Measurements from ENCODE around the gene DRD4.

DRD4 gene

DNA sequence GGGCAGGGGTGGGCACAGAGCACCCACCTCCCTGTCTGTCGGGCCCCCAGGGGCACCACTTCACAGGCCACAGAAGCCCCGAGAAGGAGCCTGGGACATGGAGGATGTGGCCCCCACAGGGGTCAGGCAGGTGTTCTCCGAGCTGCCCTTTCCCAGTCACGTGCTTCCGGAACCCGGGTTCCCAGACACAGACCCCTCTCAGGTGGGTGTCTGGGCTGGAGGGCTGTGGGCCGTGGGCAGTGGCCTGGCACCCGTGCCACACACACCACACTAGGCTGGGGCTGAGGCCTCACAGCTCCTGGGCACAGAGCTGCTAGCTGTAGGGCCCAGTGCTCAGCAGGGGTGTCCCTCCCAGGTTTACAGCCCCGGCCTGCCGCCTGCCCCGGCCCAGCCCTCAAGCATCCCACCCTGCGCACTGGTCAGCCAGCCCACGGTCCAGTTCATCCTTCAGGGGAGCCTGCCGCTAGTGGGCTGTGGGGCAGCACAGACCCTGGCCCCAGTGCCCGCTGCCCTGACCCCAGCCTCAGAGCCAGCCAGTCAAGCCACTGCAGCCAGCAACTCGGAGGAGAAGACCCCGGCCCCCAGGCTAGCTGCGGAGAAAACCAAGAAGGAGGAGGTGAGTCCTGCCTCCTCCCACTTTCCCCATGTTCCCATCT, 26.8 kb upstream of the DRD4 start:
- no peak for DNase-seq (ENCODE audit: low spot score)

DNA sequence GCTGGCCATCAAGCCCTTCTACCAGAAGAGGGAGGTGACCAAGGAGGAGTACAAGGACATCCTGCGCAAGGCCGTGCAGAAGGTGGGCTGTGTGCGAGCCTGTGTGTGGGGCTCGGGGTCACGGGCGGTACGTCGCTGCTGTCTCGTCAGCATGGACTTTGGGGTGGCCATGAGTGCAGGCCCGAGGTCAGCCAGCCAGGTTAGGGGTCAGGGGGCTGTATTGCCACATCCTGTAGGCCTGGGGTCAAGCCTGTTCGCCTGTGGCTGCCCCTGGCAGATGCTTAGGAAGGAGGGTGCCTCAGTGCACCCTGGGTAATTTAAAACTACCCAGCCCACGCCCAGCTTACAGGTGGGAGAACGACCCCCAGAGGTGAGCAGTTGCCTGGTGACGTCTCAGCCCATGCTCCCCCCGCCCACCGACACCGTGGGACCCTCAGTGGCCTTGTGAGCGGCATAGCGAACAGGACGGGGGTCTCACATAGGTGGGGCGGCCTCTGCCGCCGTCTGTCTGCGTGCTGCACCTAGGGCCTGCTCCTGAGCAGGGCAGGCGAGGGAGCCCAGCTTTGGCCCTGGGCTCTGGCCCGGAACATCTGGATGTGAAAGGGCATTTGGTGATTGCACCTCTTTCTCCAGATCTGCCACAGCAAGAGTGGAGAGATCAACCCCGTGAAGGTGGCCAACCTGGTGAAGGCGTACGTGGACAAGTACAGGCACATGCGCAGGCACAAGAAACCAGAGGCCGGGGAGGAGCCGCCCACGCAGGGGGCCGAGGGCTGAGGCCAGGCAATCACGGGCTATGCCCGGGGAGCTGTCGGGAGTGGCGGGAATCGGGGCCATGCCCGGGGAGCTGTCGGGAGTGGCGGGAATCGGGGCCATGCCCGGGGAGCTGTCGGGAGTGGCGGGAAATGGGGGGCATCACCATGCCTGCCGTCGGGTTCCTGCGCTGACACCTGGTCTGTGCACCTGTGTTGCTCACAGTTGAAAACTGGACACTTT, 25.8 kb upstream of the DRD4 start:
- no peak for DNase-seq (ENCODE audit: low spot score)

DNA sequence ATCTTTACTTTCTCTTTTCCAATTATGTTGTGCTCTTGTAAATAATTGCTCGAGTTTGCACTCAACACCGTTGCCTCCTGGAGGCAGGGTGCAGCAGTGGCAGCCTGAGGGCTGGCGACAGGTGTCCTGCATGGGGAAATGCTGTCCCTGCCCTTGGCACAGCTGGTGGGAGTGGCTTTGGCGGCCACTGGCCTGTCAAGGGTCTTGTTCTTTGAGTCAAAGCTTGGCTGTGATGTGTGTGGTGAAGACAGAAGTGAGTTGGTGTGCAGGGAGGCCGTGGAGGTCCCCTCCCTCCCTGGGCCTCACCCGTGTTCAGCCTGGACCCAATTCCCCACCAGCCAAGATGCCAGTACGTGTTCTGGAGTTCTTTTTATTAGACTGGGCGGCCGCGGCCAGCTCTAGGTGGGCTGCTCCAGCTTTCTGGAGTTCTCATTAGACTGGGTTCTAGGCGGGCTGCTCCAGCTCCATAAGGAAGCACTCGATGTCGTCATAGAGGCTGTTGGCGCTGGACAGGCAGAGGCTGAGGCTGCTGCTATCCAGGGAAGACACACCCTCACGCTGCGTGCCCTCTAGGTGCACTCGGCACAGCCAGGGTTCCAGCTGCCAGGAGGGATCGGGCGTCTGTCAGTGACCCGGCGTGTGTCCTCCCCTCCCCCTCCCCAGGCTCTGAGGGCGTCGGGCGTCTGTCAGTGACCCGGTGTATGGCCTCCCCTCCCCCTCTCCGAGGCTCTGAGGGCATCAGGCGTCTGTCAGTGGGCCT, 24.7 kb upstream of the DRD4 start:
- no peak for DNase-seq (ENCODE audit: low spot score)

DNA sequence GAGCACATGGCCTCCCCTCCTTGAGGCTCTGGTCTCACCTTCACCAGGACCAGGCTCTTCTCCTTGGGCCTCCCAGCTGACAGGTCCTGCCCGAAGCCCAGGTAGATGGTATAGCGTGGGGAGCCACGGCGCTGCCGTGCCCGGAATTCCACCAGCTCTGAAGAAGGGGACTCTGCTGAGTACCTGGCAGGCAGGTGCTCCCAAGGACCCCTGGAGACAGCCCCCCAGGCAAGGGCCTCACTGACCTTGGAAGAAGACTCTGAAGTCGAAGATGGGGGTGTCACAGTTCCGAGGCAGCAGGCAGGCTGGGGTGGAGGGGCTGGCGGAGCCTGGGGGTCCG, 24.1 kb upstream of the DRD4 start:
- DNase-seq (ENCODE audit: low spot score), result no peak

DNA sequence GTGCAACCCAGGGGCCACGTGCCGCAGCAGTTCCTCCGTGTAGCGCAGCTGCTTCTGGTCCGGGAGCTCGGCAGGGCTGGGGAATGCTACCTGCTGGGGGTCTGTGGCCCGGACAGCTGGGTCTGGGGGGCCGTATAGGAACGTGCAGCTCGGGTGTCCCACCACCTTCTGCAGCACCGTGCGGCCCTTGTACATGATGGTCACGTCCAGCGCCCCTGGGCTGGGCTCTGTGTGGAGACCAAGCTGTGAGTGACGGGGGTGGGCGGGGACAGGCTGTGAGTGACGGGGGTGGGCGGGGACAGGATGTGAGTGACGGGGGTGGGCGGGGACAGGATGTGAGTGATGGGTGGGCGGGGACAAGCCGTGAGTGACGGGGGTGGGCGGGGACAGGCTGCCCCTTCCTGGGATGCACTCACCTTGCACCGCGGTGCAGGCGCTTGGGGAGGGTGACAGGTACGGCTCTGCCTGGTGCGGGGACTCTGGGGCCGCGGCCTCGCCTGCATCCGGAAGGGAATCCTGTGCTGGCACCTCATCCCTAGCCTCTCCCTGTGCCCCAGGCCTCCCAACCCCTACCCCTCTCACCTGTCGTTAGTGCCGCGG, 23.6 kb upstream of the DRD4 start:
- DNase-seq (ENCODE audit: low spot score), result peak; percentile 84

DNA sequence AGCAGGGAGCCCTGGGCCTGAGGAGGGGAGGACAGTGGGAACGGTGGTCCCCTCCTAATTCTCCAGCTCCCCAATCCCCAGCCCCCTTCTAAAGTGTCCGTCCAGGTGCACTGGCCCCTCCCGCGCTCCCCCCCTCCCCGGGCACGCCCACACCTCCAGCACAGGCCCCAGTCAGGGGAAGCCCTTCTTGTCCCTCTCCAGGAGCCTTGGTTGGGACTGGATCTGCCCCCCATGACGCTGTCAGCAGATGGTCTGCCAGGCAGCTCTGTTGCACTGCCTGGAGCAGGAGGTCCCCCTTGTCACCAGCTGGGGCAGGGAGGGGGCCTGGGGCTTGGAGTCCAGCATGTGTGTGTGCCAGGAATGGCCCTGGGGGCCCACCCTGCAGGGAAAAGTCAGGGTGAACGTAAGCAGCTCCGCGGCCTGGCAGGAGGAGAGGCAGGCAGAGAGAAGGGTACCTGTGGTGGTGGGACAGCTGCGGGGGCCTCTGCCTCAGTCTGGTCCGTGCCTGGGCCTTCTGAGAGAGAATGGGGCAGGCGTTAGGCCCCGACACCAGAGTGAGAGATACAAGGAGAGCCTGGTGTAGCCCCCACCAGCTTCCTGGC, 22.9 kb upstream of the DRD4 start:
- DNase-seq (ENCODE audit: low spot score), result no peak

DNA sequence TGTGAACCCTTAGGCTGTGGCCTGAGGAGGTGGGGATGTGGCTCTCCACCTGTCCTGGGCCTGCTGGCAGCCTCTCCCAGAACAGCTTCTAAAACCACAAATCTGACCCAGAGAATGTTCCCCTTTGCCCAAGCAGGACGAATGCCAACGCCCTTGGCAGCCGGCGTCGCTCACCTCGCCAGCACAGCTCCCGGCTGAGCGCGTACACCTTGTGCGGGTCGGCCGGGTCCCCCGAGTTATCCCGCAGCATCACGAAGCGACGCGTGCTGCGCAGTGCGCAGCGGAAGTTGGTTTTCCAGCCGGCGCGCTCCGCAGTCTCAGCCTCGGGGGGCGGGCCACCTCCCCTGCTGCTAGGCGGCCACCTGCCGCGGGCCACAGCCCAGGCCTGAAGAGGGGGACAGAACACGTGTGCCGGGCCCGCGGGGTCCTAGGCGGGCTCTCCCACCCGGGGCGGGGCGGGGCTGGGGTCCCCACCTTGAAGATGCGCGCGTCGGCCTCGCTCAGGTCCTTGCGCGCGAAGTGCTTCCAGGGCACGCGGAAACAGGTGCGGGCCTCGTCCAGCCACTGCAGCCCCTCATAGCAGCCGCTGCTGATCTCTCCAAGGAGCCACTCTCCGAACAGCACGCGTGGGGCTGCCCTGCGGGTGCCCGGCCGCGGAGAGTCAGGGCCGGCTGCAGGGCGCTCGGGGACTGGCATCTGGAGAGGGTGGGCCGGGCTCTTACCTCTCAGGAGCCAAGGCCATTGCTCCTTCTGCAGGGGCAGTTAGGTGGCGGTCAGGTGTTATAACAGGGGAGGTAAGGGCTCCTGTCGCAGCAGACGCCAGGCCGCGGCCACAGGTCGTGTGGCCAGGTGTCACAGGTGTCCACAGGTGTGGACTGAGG, 22.2 kb upstream of the DRD4 start:
- DNase-seq (ENCODE audit: low spot score), result no peak

DNA sequence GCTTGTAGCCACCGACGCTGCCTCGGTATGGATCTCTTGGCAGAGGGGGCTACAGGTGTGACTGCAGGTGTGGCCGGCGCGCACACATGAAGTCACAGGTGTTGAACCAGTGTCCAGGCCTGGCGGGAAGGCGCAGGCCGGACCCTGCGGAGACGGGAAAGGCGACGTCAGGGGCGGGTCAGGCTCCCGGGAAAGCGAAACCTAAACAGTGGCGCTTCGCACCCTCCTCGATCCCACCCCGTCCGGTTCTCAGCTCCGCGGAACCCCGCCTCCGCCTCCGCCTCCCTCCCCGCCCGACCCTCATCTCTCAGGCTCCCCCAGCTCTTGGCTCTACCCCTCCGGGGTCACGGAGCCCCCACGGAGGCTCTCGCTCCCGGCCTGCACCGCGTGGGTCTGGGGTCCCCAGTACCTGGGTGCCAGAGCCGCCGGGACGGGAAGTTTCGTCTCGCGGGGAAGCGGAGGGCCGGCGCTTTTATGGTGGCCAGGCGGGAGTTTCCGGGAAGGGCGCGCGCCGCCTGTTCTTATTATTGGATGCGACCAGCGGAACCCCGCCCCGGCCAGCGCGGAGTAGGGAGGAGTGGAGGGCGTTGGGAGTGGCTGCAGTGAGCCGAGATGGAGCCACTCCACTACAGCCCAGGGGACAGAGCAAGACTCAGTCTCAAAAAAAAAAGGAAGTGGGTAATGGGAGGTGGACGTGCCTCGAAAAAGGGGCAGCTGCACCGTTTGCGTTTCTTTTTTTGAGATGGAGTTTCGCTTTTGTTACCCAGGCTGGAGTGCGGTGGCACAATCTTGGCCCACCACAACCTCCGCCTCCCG, 21.4 kb upstream of the DRD4 start, which contains the start of gene IRF7:
Gene IRF7 (minus strand): TSS at position 447 of the 816 bp plus-strand sequence. CDS start 586 bp downstream, outside the sequence.
- peak; percentile 94 for DNase-seq (ENCODE audit: low spot score)

DNA sequence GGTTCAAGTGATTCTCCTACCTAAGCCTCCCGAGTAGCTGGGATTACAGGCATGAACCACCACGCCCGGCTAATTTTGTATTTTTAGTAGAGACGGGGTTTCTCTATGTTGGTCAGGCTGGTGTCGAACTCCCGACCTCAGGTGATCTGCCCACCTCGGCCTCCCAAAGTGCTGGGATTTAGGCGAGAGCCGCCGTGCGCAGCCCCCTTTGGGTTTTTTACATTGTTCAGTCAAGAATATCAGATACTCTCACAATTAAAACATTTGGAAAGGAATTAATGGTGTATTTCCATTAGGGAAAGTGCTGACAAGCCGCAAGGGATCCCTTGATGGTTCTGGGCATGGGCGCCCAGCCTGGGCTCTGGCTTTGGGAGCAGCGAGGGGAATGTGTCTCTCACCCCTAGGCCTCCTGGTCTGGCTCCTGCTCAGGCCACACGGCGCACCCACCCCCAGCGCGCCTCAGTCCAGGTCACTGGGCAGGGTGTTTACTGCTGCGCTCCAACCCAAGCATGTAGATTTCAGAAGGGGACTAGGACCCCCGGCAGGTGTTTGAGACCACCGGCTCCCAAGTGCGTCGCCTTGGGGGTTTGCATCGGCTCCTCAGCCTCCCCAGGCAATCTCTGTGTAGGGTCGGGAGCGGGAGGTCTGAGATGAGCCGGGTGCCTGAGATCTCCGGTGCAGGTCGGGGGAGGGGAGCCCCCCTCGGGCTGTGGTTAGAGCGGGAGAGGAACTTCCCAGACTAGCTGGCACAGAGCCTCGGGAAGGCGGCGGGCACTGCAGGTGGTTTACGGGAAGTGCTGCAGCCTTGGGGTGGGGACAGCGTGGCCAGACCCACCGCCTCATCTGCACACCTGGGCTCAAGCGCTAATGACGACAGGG, 20.5 kb upstream of the DRD4 start:
- DNase-seq (ENCODE audit: low spot score), result no peak

DNA sequence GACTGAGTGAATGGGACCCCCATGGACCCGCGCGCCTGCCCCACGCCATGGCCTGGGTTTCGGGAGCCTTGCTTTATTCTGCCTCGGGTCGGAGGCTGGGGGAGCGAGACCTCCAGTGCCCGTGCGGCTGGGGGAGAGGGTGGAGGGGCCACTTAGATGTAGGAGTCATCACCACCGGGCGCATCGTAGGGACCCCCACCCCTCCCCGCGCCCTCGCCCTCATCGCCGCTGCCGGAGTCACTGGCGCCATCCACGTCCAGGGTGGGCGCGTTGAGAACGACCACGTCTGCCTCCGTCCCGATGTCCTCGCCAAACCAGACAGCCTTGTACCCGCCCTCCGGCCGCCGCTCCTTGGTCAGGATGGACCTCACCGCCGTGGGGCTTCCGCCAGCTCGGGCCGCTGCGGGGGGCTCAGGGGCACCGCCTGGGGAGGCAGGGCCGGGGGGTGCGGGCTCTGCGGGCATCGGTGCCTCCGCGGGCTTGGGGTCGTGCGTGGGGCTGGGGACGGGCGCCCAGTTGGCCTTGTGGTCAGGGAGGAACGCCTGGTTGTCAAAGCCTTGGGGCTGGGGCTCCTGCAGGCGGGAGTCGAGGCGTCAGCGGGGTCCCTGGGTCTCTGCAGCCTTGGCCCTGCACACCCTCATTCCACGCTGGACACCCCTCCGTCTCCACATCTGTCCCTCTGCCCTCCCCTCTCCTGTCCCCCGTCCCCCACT, 19.7 kb upstream of the DRD4 start:
- DNase-seq (ENCODE audit: low spot score), result no peak

DNA sequence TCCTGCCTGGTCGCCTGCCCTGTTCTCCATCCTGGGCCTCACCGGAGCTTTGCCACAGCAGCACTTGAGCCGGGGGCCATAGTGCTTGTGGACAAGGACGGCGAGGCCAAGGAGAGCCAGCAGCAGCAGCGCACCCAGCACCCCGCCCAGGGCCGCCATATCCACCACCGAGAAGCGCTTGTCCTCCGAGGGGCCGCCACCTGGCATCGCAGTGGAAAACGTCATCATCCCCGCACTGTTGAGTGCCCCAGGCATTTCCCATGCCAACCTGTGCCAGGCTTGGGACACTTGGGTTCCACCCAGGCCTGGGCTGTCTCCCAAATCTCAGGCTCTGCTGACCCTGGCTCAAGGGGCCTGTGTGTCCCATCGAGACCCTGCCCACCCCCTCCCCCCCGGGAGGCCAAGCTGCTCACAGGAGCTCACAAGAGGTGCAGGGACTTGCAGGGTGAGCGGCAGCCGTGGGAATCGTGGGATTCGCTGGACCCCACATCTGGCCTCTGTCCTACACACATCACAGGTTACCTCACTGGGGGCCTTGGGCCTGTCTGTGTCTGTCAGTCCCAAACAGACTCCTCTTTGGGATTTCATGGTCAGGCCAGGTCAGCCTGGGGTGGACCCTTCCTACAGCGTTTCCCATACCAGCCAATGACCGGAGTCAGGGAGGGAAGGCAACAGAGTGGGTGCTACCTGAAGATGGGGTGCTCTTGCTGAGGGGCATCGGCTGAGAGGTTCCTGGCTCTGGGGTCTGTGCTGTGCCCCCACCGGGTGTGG, 19.0 kb upstream of the DRD4 start:
- DNase-seq (ENCODE audit: low spot score), result no peak

DNA sequence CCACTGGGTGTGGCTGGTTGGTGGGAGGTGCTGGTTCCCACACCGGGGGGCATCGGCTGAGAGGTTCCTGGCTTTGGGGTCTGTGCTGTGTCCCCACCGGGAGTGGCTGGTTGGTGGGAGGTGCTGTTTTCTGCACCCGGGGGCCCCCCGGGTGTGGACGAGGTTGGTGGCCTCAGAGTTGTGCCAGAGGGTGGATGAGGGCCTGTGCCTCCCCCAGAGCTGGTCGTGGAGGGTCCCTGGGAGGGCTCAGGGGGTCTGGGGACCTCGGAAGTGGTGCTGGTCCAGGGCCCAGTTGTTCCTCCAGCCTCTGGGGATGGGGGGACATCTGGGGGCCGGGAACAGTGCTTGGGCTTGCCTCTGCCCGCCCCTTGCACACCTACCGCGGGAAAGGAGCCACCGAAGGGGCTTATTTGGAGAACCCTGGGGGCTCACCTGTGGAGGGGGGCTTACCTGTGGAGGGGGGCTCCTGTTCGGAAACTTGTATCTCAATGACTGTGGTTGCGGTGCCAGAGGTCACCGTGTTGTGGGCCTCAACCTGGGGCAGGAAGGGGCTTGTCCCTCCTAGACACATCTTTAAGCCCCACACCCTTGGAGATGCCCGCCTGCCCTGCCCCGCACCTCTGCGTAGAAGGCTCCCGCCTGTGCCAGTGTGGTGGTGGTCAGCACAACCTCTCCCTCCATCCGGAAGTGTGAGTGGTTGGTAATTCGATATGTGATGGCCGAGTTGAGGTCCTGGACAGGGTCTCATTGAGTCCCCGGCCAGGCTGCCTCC, 18.0 kb upstream of the DRD4 start:
- DNase-seq (ENCODE audit: low spot score), result no peak

DNA sequence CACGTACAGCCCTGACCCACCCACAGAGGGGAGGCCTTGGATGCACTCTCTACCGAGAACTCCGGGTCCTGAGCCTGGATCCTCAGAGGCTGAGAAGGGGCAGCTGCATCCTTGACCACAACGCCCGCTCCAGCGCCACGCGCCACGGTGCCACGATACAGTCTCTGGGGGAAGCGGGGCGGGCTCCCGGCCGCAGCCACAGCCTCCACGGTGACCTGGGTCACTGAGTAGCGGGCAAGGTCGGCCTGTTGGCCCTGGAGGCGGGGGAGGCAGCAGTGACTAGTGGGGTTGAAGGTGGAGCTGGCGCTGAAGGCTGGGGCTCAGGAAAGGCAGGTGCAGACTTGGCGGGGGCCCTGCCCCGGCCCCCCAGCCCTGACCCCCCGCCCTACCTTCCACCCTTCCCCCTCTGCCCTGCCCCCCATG, 17.4 kb upstream of the DRD4 start:
- DNase-seq (ENCODE audit: low spot score), result no peak

DNA sequence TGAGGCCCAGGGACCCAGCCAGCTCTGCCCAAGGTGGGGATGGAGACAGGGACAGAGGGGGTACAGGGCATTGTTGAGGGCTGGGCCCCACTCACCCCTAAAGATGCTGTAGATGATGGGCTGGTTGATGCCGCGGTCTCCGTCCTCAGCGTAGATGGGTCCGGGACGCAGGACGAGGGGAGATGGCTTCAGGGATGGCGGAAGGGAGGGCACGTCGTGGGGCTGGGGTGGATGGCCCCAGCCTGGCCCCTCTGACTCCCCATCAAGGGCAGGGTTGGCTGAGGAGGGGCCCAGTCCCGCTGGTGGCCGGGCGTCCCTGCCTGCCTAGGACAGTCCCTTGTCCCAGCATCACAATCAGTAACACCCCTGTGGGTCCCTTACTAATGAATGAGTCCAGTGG, 16.9 kb upstream of the DRD4 start:
- no peak for DNase-seq (ENCODE audit: low spot score)

DNA sequence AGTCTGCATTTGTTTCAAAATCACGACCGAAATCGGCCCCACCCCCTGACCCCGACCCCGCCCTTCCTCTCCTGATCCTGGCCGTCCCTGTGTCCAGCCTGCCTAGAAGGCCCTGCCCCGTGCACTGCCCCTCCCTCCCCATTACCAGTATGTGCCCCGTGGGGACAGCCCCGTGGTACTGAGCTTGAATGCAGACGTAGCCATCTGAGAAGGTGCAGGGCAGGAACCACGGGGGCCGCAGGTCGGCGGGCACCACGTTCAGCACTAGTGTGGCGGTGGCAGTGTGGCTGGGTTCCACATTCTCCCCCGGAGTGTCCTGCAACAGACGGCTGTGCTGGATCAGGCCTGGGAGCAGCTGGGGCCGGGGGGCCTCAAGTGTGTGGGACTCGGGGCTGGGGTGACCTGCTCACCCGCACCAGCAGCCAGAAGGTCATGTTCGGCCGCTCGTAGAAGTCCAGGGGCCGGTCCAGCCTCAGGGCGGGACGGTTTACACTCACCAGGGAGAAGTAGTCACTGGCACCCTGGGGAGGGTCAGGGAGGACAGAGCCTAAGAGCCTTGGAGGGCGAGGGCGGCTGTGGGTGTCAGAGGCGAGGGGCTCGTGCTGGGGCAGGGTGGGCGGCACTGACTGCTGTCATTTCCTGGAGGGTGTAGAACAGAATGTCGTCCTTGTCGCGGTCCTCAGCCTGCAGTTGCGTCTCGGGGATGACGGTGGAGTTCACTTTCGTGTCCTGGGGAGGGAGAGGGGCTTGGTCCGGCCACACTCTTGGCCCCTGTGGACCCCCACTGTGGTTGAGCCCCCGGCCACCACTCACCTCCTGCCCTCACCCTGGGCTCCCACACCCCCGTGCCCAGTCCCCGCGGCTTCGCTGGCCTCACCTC, 15.9 kb upstream of the DRD4 start:
- DNase-seq (ENCODE audit: low spot score), result no peak

DNA sequence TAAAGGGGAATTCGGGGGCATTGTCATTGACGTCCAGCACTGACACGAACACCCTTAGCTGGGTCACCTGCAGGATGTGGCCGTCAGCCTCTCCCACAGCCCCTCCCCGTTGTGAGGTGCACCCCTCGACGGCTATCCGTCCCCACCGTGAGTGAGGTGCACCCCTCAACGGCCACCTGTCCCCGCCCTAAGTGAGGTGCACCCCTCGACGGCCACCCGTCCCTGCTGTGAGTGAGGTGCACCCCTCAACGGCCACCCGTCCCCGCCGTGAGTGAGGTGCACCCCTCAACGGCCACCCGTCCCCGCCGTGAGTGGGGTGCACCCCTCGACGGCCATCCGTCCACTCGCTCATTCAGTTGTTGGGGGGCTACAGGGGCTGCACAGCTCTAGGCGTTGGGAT, 15.2 kb upstream of the DRD4 start:
- DNase-seq (ENCODE audit: low spot score), result no peak

All from iPS-NIHi11 (cell line).